Brain microvascular endothelial cell (primary cell): Measurements from ENCODE around the gene ZNF614.
"Not testable (repeated sequence)": the region's sequence is repeated elsewhere in the genome, so short reads cannot be mapped to it uniquely, and the experiment has no call there.

Source experiments
- DNase-seq: peaks from one replicate; pipeline ENCODE4 v3.0.0-alpha.2; 2020
- H3K27ac ChIP-seq: fragments of 250-450 bp; sonication (Bioruptor Pico); 2 replicates; pipeline ENCODE4 v1.5.1; 2020; ENCODE audit warnings: mild to moderate bottlenecking, moderate library complexity
- H3K27me3 ChIP-seq: fragments of 250-450 bp; sonication (Bioruptor Pico); replicated peaks from 2 replicates; pipeline ENCODE4 v1.5.1; 2020; ENCODE audit warnings: mild to moderate bottlenecking
- H3K36me3 ChIP-seq: fragments of 250-450 bp; sonication (Bioruptor Pico); replicated peaks from 2 replicates; pipeline ENCODE4 v1.5.1; 2020; ENCODE audit warnings: mild to moderate bottlenecking
- H3K4me3 ChIP-seq: 2 replicates; pipeline ENCODE4 v1.5.1; 2011; ENCODE audit warnings: low read depth, mild to moderate bottlenecking, control low read depth, low read length, moderate library complexity
- in situ Hi-C: cut with HindIII; loops from 2 replicates; pipeline ENCODE4 v1.10.0; 2017; ENCODE audit warnings: low sequenced_read_pairs, low pct_ligation_motif_present
- TF ChIP-seq, protein P1 (sequence below): IDR thresholded peaks from 2 replicates; pipeline ENCODE4 v1.5.1; 2011; ENCODE audit warnings: low read depth, mild to moderate bottlenecking, moderate library complexity, low read length, control low read depth, inconsistent platforms; ENCODE audit errors: missing control alignments

ZNF614 gene

DNA sequence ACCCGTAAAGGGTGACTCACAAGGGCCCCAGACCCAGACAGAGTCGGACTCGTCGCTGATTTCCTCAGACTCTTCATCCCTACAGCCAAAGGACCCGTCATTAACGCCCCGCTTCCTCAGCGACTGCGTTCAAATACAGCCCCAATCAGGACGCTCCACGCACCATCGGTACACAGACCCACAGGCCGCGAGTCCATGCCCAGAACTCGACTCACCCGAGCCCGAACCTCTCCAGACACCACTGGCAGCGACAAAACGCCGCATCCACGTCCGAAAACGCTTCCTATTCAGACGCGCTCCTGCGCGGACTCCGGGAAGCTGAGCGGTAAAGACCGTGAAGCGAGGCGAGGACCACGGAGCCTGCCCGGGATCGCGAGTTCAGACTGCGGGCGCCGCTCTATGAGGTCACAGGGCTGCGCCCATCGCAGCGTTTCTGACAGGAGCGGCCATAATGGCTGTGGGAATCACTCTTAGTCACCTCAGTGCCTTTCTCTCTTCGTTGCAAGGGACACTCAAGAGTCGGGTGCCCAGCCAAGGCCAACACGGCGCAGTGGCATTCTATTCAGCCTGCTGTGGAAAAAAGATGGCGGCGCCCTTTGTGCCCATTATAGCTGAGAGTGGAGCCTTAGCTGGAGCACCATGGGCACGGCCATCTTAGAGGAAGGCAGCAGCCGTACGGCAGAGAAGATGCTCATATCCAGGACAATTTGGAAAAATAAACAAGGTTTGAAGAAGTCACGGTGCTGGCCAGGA, at the start of gene ZNF614:
ZNF614 (minus strand) TSS at position 353 of the 753 bp plus-strand sequence. CDS start 2,634 bp downstream, outside the sequence.
- H3K27ac ChIP-seq, result peak within 1 kb of the TSS; percentile 83
- peak within 1 kb of the TSS; percentile 93 for H3K4me3 ChIP-seq
- in situ Hi-C loops, result no loop called here
- peaks cover 24% of the 10 kb centered on the region for H3K36me3 ChIP-seq
- TF ChIP-seq, protein P1, sequence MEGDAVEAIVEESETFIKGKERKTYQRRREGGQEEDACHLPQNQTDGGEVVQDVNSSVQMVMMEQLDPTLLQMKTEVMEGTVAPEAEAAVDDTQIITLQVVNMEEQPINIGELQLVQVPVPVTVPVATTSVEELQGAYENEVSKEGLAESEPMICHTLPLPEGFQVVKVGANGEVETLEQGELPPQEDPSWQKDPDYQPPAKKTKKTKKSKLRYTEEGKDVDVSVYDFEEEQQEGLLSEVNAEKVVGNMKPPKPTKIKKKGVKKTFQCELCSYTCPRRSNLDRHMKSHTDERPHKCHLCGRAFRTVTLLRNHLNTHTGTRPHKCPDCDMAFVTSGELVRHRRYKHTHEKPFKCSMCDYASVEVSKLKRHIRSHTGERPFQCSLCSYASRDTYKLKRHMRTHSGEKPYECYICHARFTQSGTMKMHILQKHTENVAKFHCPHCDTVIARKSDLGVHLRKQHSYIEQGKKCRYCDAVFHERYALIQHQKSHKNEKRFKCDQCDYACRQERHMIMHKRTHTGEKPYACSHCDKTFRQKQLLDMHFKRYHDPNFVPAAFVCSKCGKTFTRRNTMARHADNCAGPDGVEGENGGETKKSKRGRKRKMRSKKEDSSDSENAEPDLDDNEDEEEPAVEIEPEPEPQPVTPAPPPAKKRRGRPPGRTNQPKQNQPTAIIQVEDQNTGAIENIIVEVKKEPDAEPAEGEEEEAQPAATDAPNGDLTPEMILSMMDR, result no peak
- no peaks in the 10 kb centered on the region for H3K27me3 ChIP-seq
- peak; percentile 89 for DNase-seq

DNA sequence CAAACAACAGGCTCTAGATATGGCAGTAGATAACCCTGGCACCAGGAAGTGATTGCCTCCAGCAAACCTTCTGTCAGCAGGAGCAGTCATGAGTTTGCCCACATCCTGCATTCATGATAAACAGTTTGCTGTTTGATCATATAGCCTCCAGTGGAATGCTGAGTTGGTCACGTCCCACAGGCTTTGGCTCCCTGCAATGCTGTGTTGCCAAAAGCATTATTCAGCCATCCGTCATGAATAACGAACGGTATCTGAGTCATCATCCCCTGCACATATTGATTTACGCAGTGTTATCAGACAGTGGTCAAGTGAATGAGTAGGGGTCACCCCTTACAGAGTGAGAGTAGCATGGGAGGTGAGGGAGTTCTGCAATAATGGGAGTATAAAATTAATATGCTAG, 42.3 kb upstream of the ZNF614 start:
- H3K36me3 ChIP-seq, result peaks cover 72% of the 10 kb centered on the region
- H3K27me3 ChIP-seq, result no peaks in the 10 kb centered on the region
- TF ChIP-seq, protein P1, result no peak
- peak overlapping the region; percentile 85 for H3K27ac ChIP-seq
- no peak overlapping the region for H3K4me3 ChIP-seq
- DNase-seq, result peak; percentile 93
- in situ Hi-C loops, result no loop called here

DNA sequence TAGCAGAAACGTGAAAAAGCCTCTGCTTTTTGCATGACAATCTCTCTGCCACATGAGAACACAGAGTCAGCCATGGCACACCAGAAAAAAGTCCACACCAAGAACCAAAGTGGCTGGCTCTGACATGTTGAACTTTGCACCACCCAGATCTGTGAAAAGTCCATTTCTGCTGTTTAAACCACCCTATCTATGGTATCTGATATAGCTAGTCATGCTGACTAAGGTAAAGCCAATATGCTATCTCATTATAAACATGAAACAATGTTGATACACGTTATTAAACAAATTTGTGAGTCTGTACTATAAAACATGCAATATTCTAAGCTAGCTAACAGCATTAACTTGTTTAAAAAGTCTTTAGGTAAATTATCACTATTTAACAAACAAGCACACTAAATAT, 41.5 kb upstream of the ZNF614 start:
- peaks cover 72% of the 10 kb centered on the region for H3K36me3 ChIP-seq
- H3K27ac ChIP-seq, result peak overlapping the region; percentile 85
- TF ChIP-seq, protein P1, result no peak
- in situ Hi-C loops, result no loop called here
- no peak overlapping the region for H3K4me3 ChIP-seq
- H3K27me3 ChIP-seq, result no peaks in the 10 kb centered on the region
- DNase-seq, result no peak

DNA sequence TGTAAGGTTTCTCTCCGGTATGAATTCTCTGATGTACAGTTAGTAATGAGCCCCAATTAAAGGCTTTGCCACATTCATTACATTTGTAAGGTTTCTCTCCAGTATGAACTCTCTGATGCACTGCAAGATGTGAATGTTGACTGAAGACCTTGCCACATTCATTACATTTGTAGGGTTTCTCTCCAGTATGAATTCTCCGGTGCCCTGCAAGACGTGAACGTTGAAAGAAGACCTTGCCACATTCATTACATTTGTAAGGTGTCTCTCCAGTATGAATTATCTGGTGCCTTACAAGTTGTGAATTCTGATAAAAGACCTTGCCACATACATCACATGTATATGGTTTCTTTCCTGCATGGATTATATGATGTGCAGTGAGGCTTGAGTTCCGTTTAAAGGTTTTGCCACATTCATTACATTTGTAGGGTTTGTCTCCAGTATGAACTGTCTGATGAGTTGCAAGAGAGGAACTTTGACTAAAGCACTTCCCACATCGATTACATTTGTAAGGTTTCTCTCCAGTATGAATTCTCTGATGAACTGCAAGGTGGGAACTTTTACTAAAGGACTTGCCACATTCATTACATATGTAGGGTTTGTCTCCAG, 38.2 kb upstream of the ZNF614 start:
- H3K4me3 ChIP-seq, result no peak overlapping the region
- peaks cover 81% of the 10 kb centered on the region for H3K36me3 ChIP-seq
- TF ChIP-seq, protein P1, result no peak

DNA sequence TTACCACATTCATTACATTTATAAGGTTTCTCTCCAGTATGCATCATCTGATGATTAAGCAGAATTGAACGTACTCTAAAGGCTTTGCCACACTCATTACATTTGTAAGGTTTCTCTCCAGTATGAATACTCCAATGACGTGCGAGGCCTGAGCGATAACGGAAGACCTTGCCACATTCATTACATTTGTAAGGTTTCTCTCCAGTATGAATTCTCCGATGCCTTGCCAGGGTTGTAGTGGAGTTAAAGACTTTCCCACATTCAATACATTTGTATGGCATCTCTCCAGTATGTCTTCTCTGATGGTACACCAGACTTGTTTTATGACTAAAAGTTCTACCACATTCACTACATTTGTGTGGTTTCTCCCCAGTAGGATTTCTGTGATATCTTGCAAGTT, 37.2 kb upstream of the ZNF614 start:
- no peak overlapping the region for H3K4me3 ChIP-seq
- DNase-seq, result no peak
- in situ Hi-C loops, result no loop called here
- TF ChIP-seq, protein P1, result no peak
- no peak overlapping the region for H3K27ac ChIP-seq
- peaks cover 78% of the 10 kb centered on the region for H3K36me3 ChIP-seq
- no peaks in the 10 kb centered on the region for H3K27me3 ChIP-seq

More for the DNA sequence above, 38.2 kb upstream of the ZNF614 start:
- Histone ChIP-seq H3K27me3 (no peaks in the 10 kb centered on the region), H3K27ac (no peak overlapping the region)
- no peak for DNase-seq
- in situ Hi-C loops, result no loop called here

DNA sequence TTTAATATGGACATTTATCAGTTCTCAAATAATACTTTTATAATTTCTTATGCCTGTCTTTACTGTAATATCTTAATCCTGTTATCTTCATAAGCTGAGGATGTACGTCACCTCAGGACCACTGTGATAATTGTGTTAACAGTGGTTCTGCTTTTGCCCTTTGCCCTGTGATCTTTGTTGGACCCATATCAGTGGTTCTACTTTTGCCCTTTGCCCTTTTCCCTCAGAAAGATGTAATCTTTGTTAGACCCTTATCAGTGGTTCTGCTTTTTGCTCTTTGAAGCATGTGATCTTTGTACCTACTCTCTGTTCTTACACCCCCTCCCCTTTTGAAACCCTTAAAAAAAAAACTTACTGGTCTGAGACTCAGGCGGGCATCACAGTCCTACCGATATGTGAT, 28.3 kb upstream of the ZNF614 start:
- H3K36me3 ChIP-seq, DNase-seq, in situ Hi-C loops, H3K27me3 ChIP-seq, H3K27ac ChIP-seq, H3K4me3 ChIP-seq: not testable (repeated sequence)

DNA sequence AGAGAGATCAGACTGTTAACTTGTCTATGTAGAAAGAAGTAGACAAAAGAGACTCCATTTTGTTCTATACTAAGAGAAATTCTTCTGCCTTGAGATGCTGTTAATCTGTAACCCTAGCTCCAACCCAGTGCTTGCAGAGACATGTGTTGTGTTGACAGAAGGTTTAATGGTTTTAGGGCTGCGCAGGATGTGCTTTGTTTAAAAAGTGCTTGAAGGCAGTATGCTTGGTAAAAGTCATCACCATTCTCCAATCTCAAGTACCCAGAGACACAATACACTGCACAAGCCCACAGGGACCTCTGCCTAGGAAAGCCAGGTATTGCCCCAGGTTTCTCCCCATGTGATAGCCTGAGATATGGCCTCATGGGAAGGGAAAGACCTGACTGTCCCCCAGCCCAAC, 23.6 kb upstream of the ZNF614 start:
- H3K27me3 ChIP-seq, H3K36me3 ChIP-seq, in situ Hi-C loops, H3K4me3 ChIP-seq, DNase-seq, H3K27ac ChIP-seq: not testable (repeated sequence)
